ENCODE results near the gene SLC12A9. TPM values are rescaled to one million over a fixed set of nuclear protein-coding genes. Genes with fewer than 3 reads are reported as not detected.
A peak's percentile ranks its signal among the peaks of the same experiment; 100 is the strongest.

The SLC12A9 gene
- total and polyA plus RNA-seq, 2 of the 8 experiments (the other 6 are each of a cell fraction or from before 2014, with no cell fraction given) = 31.4 to 40.1 TPM

DNA sequence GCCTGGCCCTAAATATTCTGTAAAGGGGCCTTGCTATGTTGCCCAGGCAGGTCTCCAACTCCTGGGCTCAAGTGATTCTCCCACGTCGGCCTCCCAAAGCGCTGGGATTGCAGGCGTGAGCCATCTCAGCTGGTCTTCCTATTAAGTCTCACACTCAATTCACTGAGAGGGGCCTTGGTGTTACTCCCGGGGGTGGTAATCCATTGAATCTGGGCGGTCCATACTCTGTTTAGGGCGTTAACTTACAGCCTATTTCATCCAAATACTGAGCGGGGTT lies 21.7 kb downstream of the SLC12A9 start (continued):
- TF ChIP-seq, protein P1, sequence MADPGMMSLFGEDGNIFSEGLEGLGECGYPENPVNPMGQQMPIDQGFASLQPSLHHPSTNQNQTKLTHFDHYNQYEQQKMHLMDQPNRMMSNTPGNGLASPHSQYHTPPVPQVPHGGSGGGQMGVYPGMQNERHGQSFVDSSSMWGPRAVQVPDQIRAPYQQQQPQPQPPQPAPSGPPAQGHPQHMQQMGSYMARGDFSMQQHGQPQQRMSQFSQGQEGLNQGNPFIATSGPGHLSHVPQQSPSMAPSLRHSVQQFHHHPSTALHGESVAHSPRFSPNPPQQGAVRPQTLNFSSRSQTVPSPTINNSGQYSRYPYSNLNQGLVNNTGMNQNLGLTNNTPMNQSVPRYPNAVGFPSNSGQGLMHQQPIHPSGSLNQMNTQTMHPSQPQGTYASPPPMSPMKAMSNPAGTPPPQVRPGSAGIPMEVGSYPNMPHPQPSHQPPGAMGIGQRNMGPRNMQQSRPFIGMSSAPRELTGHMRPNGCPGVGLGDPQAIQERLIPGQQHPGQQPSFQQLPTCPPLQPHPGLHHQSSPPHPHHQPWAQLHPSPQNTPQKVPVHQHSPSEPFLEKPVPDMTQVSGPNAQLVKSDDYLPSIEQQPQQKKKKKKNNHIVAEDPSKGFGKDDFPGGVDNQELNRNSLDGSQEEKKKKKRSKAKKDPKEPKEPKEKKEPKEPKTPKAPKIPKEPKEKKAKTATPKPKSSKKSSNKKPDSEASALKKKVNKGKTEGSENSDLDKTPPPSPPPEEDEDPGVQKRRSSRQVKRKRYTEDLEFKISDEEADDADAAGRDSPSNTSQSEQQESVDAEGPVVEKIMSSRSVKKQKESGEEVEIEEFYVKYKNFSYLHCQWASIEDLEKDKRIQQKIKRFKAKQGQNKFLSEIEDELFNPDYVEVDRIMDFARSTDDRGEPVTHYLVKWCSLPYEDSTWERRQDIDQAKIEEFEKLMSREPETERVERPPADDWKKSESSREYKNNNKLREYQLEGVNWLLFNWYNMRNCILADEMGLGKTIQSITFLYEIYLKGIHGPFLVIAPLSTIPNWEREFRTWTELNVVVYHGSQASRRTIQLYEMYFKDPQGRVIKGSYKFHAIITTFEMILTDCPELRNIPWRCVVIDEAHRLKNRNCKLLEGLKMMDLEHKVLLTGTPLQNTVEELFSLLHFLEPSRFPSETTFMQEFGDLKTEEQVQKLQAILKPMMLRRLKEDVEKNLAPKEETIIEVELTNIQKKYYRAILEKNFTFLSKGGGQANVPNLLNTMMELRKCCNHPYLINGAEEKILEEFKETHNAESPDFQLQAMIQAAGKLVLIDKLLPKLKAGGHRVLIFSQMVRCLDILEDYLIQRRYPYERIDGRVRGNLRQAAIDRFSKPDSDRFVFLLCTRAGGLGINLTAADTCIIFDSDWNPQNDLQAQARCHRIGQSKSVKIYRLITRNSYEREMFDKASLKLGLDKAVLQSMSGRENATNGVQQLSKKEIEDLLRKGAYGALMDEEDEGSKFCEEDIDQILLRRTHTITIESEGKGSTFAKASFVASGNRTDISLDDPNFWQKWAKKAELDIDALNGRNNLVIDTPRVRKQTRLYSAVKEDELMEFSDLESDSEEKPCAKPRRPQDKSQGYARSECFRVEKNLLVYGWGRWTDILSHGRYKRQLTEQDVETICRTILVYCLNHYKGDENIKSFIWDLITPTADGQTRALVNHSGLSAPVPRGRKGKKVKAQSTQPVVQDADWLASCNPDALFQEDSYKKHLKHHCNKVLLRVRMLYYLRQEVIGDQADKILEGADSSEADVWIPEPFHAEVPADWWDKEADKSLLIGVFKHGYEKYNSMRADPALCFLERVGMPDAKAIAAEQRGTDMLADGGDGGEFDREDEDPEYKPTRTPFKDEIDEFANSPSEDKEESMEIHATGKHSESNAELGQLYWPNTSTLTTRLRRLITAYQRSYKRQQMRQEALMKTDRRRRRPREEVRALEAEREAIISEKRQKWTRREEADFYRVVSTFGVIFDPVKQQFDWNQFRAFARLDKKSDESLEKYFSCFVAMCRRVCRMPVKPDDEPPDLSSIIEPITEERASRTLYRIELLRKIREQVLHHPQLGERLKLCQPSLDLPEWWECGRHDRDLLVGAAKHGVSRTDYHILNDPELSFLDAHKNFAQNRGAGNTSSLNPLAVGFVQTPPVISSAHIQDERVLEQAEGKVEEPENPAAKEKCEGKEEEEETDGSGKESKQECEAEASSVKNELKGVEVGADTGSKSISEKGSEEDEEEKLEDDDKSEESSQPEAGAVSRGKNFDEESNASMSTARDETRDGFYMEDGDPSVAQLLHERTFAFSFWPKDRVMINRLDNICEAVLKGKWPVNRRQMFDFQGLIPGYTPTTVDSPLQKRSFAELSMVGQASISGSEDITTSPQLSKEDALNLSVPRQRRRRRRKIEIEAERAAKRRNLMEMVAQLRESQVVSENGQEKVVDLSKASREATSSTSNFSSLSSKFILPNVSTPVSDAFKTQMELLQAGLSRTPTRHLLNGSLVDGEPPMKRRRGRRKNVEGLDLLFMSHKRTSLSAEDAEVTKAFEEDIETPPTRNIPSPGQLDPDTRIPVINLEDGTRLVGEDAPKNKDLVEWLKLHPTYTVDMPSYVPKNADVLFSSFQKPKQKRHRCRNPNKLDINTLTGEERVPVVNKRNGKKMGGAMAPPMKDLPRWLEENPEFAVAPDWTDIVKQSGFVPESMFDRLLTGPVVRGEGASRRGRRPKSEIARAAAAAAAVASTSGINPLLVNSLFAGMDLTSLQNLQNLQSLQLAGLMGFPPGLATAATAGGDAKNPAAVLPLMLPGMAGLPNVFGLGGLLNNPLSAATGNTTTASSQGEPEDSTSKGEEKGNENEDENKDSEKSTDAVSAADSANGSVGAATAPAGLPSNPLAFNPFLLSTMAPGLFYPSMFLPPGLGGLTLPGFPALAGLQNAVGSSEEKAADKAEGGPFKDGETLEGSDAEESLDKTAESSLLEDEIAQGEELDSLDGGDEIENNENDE (IDR thresholded peaks at IDR 0.05; ENCODE audit: insufficient replicate concordance, low read length) = no peak
- 0 out of 2 replicates have a peak, but pooled peaks have one; percentile 4 for TF ChIP-seq KDM1A (IDR thresholded peaks at IDR 0.05; ENCODE audit: borderline replicate concordance, low read length)
